ENCODE results near the gene EIF1B.

The EIF1B gene

DNA sequence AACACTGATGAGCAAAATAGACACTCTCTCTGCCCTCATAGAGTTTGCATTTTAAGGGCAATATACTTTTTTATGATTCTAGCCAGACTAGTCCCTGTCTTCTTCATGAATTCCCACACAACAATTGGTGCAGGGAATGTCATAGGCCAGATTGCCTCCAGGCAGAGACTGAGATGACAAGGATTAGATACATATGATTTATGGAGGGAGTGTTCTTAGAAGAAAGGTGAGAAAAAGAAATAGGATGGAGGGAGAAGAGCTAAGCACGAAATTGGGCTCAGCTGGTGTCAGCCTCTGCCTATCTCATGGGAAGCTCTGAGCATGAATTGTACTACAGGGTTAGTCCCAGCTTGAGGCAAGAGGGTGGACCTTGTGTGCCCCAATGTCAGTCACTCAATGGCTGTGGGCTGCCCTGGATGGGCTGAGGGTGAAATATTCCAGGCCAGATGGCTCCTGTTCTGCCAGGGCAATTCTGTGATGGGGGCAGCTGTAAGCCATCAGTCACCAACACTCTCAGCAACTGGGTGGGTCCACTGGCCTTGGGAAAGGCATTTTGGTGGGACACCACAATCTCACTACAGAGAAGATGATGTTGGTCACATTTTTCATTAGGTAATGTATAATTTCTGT is 31.1 kb downstream of the EIF1B start:
- no peak for DNase-seq (ENCODE audit: low read depth)

DNA sequence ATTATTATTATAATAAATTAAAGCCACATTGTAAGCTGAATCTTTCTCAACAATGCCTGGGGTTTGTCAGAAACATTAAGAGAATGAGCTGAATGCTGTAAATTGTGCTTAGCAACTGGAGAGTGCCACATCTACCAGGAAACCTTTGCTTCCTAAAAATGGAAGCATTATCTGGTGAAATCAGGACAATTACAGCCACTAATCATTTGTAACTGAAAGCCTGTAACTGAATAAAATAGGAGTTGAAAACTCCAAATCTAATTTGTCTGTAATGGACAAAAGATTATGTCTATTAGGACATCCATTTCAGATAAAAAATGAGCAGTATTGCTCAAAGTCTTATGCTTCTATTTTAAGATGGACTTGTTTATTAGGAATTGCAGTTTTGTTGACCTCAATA is 32.2 kb downstream of the EIF1B start:
- no peak for DNase-seq (ENCODE audit: low read depth)

DNA sequence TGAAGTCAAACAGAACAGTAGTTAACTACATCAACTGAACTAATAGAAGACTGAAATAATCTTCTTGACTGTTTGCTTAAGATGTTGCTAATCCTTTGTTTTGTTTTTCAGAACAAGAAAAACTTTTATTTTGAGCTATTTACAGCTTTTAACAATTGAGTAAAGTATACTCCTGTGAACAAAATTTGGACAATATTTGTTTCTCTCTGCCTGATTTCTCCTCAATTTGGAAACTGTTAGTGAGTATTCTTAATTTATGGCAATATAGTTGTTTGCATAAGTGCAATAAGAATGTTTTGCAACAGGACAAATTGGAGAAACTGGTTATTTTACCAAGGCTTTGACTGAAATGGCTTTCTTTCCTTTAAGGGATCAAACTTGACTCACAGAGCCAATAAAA is 41.0 kb downstream of the EIF1B start:
- no peak for DNase-seq (ENCODE audit: low read depth)

DNA sequence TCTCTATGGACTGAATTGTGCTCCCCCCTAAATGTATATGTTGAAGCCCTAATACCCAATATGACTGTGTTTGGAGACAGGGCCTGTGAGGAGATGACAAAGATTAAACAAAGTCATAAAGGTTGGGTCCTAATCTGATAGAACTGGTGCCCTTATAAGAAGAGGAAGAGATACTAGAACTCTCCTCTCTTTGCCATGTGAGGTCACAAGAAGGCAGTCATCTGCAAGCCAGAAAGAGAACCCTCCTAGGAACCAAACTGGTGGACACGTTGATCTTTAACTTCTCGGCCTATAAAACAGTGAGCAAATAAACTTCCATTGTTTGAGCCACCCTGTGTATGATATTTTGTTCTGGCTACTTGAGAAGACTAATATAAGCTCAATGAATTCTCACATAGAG is 45.9 kb downstream of the EIF1B start:
- no peak for DNase-seq (ENCODE audit: low read depth)

DNA sequence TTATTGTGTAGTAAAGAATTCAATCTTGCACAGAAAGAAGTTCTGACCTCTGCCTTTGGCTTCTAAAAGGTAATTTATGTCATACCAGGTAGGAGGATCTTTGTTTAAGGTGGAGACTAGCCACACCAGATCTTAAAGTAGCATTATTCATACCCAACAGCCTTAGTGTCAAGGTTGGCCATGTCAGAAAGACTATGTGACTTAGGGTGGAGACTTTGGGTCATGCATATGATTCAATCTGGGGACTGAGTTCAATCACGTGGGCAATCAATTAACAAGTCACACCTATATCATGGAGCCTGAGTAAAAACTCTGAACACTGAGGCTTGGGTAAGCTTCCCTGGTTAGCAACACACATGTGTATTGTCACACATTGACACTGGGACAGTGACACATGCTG is 48.9 kb downstream of the EIF1B start:
- DNase-seq (ENCODE audit: low read depth) = no peak
